Right renal cortex interstitium (tissue), 3 donors: ENCODE measurements around the gene LPCAT1. TPM values are rescaled to one million over a fixed set of nuclear protein-coding genes. Genes with fewer than 3 reads are reported as not detected.
"Not testable (repeated sequence)": the region's sequence is repeated elsewhere in the genome, so short reads cannot be mapped to it uniquely, and the experiment has no call there.

Source experiments
- DNase-seq, 3 donors: peaks; one replicate each; pipeline ENCODE4 v3.0.0-alpha.2; 2013; ENCODE audit warnings: low read depth in 3 of 3, low spot score in 2 of 3
- polyA plus RNA-seq, 3 donors: library from polyadenylated mRNA; unstranded; fragments of 120-200 nt; gene quantifications; one replicate each; pipeline ENCODE4 v1.2.1, GENCODE V29; 2013; ENCODE audit not compliant: insufficient read length in 3 of 3

LPCAT1 gene
- polyA plus RNA-seq, 3 donors = 37.5 to 48.9 (median 43.4) TPM

GRCh38 chr5:1524799-1525623 is 1.3 kb upstream of the LPCAT1 start:
- DNase-seq = no peak

- no peak for DNase-seq
Measured at GRCh38 chr5:1524481-1524798, 680 bp upstream of the LPCAT1 start.

- no peak for DNase-seq
Measured at GRCh38 chr5:1523480-1523792, 324 bp downstream of the LPCAT1 start.

DNA sequence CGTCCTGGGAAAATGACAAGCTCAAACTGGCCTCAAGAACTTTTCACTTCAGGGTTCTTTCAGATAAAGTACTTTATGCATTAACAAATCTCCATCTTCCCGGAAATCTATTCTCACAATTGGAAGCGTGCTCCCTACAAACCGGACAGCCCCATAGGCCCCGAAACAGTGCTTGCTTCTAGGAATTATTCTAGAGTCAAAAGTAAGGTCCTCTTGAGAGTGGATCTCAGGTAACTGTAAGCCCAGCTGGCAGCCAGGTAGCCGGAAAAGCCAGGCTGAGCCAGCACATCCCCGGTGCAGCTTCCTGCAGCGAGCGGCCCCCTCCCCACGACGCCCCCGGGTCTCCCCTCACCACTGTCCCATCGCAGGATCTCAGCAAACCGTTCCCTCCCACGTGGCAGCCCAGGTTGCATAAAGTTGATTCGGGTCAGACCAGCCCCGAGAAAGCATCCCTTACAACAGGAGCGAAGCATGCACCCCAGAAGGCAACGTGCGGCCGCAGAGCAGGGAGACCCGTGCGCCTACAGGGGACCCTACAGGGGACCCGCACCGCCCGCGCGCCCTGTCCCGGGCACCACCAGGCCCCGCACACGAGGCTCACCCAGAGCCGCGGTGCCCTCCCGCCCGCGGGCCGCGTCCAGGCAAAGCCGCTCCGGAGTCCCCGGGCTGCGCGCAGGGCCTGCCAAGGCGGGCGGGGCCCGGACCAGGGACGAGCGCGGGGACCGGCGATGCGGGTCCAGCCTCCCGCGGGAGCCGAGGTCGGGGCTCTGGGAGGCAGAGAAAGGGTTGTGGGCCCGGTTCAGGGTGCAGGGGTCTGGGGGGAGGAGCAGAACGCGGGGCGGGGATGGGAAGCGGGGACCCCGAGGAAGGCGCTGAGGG is 920 bp downstream of the LPCAT1 start:
- no peak for DNase-seq

GRCh38 chr5:1521671-1522600 is 1.8 kb downstream of the LPCAT1 start:
- DNase-seq = no peak

DNA sequence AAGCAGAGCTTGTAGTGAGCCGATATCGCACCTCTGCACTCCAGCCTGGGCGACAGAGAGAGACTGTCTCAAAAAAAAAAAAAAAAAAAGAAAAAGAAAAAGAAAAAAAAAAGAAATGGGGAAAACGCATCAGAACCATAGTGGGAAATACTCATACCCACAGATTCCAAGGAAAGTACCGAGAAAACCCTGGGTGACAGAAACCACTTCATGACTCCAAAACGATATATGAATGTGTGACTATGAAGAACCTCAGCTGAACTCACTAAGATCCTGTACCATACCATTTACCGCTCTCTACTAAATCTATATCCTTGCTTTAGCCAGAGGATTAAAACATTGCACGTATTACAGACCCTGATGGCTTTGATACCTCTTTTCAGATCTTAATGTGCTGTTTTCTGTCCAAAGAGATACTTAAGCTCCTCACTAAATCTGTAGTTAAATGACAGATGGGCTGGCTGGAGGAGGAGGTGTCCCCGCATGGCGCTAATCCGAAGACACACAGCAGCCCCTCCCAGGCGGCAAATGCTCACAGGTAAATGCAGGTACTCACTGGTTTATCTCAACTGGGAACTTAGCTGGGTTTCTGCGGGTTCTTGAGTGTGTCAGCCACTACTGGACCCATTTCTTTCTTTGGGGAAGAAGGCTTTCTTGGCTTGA is 2.8 kb downstream of the LPCAT1 start:
- DNase-seq = no peak

DNA sequence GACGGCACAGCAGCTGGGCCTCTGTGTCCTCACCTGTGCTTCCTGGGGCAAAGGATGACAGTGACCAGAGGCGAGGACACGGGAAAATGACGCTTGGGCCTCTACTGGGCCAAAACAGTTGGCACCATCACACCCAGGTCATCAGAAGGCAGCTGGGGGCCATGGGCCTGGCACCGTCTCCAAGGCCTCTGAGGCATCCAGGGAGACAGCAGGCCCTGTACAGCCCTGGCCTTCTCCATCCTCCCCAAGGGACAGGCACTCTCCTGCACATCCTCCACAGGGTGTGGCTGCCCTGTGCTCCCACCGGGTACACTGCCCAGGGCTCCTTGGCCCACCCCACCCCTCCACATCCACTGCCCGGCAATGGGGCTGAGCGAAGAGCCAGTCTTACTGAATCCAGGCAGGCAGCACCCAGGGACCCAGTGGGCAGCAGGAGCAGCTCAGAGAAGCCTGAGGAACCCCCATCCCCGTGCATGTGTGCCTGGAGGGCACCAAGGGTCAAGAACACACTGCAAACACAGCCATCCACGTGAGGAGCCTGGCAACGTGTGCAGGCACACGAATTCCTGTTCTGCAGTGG is 4.0 kb downstream of the LPCAT1 start:
- no peak for DNase-seq

DNA sequence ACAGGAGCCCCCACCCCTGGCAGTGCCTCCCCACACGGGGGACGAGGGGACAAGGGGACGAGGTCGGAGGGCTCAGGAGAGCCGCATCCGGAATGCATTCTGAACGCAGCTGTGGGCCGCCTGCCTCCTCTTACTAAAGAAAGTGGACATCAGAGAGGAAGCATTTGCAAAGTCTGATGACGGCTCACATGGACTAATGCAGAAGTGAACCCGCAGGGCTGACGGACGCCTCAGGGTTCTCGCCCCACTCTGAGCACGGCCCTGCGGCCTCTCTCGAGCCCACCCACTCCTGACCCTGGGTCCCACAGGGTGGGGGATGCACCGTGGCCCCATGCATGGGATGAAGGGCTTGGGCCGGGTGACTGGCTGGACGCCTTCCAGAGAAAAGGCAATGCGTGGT is 5.9 kb downstream of the LPCAT1 start:
- DNase-seq = no peak

- DNase-seq = no peak
Measured at GRCh38 chr5:1516615-1517601, 6.9 kb downstream of the LPCAT1 start.

GRCh38 chr5:1515921-1516571 is 7.7 kb downstream of the LPCAT1 start:
- DNase-seq = no peak

DNA sequence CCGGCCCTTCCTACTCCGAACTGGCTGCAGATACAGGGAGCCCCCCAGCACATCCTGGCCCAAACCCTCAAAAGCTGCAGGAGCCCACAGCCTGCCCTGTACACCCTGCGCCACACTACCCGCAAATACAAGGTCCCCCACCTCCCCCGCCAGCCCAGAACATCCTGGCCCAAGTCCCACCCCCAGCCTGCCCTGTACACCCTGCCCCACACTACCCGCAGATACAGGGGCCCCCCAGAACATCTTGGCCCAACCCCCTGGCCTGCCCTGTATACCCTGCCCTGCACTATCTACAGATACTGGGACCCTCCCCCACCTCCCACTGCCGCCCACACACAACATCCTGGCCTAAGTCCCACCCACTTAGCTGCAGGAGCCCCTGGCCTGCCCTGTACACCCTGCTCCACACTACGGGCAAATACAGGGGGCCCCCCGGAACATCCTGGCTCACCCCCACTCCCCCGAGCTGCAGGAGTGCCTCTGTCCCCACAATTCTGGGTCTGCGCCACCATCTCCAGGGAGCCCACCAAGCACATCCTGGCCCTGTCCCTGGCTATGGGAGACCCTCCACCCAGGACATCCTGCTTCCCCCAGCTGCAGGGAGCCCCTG is 8.3 kb downstream of the LPCAT1 start:
- no peak for DNase-seq

GRCh38 chr5:1514819-1515310 is 8.9 kb downstream of the LPCAT1 start:
- DNase-seq = not testable (repeated sequence)

- no peak for DNase-seq
Measured at GRCh38 chr5:1514027-1514818, 9.5 kb downstream of the LPCAT1 start.

GRCh38 chr5:1513326-1514026 is 10.3 kb downstream of the LPCAT1 start:
- no peak for DNase-seq

GRCh38 chr5:1512541-1513291 is 11.0 kb downstream of the LPCAT1 start:
- DNase-seq = no peak
